Measurements from ENCODE around the gene MAGEC2.
A peak's percentile ranks its signal among the peaks of the same experiment; 100 is the strongest.

MAGEC2 gene

DNA sequence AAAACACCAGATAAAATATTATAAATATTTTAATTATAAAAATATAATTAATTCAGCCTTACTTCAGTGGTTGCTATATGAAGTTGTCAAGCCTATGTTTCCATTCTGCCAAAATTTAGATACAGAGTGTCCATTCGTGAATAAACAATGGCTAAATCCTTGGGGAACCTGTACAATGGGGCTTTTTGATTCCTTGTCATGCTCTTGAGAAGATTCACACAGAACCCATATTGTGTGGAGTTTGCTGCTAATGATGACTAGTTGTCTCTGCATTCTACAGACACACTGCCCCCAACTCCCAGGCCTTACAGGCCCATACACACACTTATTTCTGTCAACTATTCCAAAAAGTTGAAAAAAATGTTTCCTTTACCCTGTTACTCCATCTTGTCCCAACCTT is 33.4 kb upstream of the MAGEC2 start:
- no peak for DNase-seq (ENCODE audit: low read depth)
- no peak overlapping the region for H3K4me3 ChIP-seq (ENCODE audit: low read length)
- TF ChIP-seq, protein P1, sequence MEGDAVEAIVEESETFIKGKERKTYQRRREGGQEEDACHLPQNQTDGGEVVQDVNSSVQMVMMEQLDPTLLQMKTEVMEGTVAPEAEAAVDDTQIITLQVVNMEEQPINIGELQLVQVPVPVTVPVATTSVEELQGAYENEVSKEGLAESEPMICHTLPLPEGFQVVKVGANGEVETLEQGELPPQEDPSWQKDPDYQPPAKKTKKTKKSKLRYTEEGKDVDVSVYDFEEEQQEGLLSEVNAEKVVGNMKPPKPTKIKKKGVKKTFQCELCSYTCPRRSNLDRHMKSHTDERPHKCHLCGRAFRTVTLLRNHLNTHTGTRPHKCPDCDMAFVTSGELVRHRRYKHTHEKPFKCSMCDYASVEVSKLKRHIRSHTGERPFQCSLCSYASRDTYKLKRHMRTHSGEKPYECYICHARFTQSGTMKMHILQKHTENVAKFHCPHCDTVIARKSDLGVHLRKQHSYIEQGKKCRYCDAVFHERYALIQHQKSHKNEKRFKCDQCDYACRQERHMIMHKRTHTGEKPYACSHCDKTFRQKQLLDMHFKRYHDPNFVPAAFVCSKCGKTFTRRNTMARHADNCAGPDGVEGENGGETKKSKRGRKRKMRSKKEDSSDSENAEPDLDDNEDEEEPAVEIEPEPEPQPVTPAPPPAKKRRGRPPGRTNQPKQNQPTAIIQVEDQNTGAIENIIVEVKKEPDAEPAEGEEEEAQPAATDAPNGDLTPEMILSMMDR (IDR thresholded peaks at IDR 0.05; ENCODE audit: insufficient read depth, low read depth, low read length, missing control alignments): no peak

DNA sequence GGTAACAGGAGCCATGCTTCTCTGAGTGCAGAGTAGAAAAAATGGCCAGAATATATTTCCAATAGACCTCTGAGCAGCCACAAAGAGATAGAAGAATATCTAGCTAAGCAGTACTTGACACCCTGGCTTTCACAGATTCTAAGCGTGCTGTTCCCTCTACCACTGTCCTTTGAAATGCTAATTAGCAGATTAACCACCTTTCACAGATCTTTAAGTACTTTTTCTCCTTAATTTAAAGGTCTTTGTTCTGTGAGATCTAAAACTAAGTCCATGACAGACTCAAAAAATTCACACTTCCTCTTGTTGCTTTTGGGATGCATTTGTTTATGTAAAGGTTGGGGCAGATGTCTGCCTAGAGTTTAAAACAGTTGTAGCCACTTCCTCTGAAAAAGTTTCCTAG is 28.3 kb upstream of the MAGEC2 start:
- DNase-seq (ENCODE audit: low read depth): no peak
- TF ChIP-seq, protein P1 (IDR thresholded peaks at IDR 0.05; ENCODE audit: insufficient read depth, low read depth, low read length, missing control alignments): no peak
- no peak overlapping the region for H3K4me3 ChIP-seq (ENCODE audit: low read length)

DNA sequence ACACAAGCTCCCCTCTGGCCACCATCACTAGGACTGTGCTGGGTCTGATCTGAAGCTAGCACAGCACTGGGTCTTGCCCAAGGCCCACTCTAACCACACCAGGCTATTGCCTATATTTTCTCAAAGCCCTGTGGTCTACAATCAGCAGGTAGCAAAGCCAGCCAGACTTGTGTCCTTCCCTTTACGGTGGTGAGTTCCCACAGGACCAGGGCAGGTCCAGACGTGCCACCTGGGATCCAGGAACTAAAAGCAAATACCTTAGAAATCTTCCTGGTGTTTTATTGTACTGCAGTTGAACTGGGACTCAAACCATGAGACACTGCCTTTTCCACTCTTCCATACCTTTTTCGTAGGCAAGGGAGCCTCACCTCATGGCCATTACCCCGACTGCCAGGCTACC is 9.0 kb upstream of the MAGEC2 start:
- H3K4me3 ChIP-seq (ENCODE audit: low read length): peak overlapping the region; percentile 31
- TF ChIP-seq, protein P1 (IDR thresholded peaks at IDR 0.05; ENCODE audit: insufficient read depth, low read depth, low read length, missing control alignments): no peak
- peak; percentile 79 for DNase-seq (ENCODE audit: low read depth)

GRCh38 chrX:142201113-142201512 is 4.0 kb downstream of the MAGEC2 start:
- TF ChIP-seq, protein P1 (IDR thresholded peaks at IDR 0.05; ENCODE audit: insufficient read depth, low read depth, low read length, missing control alignments): no peak
- peak; percentile 1 for DNase-seq (ENCODE audit: low read depth)
- no peak overlapping the region for H3K4me3 ChIP-seq (ENCODE audit: low read length)

- peak; percentile 65 for DNase-seq (ENCODE audit: low read depth)
- TF ChIP-seq, protein P1 (IDR thresholded peaks at IDR 0.05; ENCODE audit: insufficient read depth, low read depth, low read length, missing control alignments): no peak
- no peak overlapping the region for H3K4me3 ChIP-seq (ENCODE audit: low read length)
Observed at GRCh38 chrX:142186103-142186502, 19.0 kb downstream of the MAGEC2 start.

GRCh38 chrX:142184756-142185602 is 20.1 kb downstream of the MAGEC2 start:
- no peak for DNase-seq (ENCODE audit: low read depth)
- TF ChIP-seq, protein P1 (IDR thresholded peaks at IDR 0.05; ENCODE audit: insufficient read depth, low read depth, low read length, missing control alignments): no peak
- no peak overlapping the region for H3K4me3 ChIP-seq (ENCODE audit: low read length)

- TF ChIP-seq, protein P1 (IDR thresholded peaks at IDR 0.05; ENCODE audit: insufficient read depth, low read depth, low read length, missing control alignments): no peak
- no peak overlapping the region for H3K4me3 ChIP-seq (ENCODE audit: low read length)
- DNase-seq (ENCODE audit: low read depth): no peak
Observed at GRCh38 chrX:142156567-142156966, 48.5 kb downstream of the MAGEC2 start.
